HEK293T (cell line): ENCODE data around the gene SMARCB1.

ENCODE experiments used
- BHLHE40 ChIP-seq: fragments of 450-650 bp; IDR thresholded peaks from 2 replicates; pipeline ENCODE4 v1.6.1; 2016; ENCODE audit warnings: mild to moderate bottlenecking, moderate library complexity, borderline replicate concordance
- HDGF ChIP-seq: fragments of 450-650 bp; IDR thresholded peaks from 2 replicates; pipeline ENCODE4 v1.6.1; 2017; ENCODE audit warnings: antibody characterized with exemption, borderline replicate concordance

DNA sequence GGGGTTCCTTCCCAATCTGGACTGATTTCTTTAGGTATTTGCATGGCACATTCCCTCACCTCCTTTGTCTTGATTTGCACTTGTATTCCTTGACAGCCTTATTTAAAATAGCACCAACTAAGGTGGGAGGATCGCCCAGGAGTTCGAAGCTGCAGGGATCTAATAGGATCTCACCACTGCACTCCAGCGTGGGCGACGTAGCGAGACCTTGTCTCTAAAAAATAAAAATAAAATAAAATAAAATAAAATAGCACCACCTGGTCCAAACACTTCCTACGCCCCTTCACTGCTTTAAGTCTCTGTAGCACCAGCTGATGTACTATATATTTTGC is 71.7 kb downstream of the SMARCB1 start:
- no peak for TF ChIP-seq HDGF
- TF ChIP-seq BHLHE40, result no peak
